Cardiac fibroblast (primary cell): Measurements from ENCODE around the gene DHRSX.

Experiments
- DNase-seq, 2 donors: peaks; one replicate each; pipeline versions ENCODE4 v3.0.0 to v3.0.0-alpha.2; 2010; ENCODE audit warnings: low read depth in 2 of 2
- H3K4me3 ChIP-seq, 2 donors: replicated peaks in 1 of 2; 1 replicate in 1 of 2; 2 replicates in 1 of 2; pipeline ENCODE4 v1.5.1; 2011; ENCODE audit warnings: low read depth in 2 of 2, low read length in 2 of 2, mild to moderate bottlenecking in 2 of 2, moderate library complexity in 1 of 2
- TF ChIP-seq, protein P1 (sequence below): IDR thresholded peaks from one replicate; pipeline ENCODE4 v1.5.1; 2011; ENCODE audit warnings: low read depth, mild to moderate bottlenecking, low read length, inconsistent platforms

The DHRSX gene

GRCh38 chrX:2498781-2499302 lies 1.9 kb downstream of the DHRSX start:
- DNase-seq, result peak; percentile 33 to 38
- TF ChIP-seq, protein P1, sequence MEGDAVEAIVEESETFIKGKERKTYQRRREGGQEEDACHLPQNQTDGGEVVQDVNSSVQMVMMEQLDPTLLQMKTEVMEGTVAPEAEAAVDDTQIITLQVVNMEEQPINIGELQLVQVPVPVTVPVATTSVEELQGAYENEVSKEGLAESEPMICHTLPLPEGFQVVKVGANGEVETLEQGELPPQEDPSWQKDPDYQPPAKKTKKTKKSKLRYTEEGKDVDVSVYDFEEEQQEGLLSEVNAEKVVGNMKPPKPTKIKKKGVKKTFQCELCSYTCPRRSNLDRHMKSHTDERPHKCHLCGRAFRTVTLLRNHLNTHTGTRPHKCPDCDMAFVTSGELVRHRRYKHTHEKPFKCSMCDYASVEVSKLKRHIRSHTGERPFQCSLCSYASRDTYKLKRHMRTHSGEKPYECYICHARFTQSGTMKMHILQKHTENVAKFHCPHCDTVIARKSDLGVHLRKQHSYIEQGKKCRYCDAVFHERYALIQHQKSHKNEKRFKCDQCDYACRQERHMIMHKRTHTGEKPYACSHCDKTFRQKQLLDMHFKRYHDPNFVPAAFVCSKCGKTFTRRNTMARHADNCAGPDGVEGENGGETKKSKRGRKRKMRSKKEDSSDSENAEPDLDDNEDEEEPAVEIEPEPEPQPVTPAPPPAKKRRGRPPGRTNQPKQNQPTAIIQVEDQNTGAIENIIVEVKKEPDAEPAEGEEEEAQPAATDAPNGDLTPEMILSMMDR, result no peak
- peak overlapping the region; percentile 17 to 78 for H3K4me3 ChIP-seq

DNA sequence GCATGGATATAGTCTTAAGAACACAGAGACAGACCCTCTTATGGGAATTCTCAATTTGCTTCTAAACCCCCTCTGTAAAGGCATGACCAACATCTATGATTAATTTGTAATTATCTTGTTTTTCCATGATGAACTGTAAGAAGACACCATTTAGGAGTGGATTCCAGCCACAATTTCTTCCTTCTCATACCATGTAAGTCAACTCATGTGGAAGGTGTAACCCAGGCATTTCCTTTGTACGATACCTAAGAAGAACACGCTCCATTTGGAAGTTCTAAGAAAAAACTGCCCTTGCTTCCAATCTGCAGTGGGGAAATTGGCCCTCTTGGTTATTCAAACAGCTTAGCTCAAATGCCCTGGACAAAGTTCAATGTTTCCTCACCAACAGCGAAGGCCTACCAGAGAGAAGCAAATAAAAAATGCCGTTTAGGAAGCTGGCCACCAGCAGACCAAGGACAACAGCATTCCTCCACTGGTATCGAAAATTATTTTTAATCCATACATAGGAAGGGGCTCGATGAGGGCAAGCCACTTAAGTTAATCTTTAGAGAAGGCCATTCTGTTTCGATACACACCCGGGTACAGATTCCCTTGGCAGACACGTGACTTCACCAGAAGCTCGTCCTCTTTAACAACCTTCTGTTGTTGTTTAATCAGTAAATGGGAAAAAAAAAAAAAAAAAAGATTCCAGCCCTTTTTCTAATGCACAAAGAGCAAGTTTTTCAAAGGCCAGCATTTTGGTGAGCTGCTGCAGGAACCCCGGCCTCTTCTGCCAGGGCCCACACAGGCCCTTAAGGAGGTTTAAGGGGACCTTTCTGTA lies 2.6 kb downstream of the DHRSX start:
- H3K4me3 ChIP-seq, result peak overlapping the region; percentile 17 to 78
- peak; percentile 29 to 42 for DNase-seq
- TF ChIP-seq, protein P1, result no peak

DNA sequence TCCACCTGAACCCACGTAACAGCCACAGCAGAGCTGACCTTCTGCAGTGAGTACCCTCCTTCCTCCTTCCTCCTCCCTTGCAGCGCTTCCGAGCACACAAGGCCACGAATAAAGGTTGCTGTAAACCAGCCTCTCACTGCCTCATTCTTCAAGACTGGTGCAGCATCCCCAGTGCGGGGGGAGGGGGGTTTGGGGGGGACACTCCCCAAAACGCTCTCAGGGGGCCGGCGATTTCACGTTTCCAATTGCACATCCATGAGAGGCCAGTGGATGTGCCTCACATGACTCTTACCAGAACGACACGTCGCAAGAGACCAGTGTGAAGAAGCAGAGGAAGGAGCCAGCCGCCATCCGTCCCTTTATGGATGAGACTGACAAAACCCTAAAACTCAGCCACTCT lies 5.2 kb downstream of the DHRSX start:
- H3K4me3 ChIP-seq, result no peak overlapping the region
- no peak for DNase-seq
- TF ChIP-seq, protein P1, result no peak

DNA sequence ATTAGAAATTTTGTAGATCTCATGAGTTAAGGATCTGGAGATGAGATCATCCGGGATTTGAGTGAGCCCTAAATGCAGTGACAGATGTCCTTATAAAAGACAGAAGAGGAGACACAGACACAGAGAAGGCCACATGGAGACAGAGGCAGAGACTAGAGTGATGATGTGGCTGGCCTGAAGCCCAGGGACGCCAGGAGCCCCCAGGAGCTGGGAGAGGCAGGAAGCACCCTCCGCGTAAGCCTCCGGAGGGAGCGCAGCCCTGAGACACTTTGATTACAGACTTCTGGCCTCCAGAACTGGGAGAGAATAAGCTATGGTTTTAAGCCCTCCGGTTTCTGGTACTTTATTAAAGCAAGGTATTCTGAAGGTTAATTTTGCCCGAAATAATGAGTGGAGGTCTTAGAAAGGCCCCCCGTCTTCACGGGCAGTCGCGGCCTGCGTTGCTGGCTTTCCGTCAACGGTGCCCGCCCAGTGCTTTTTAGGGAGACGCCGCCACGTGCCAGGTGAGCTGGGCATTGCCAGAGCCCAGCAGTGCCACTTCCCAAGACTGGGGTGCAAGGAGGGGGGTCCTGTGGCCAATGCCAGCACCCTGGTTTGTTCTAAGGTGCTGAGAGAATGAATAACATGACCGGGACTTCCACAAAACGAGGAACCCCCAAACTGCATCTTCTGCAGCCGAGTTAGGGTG lies 8.1 kb downstream of the DHRSX start:
- no peak for DNase-seq
- no peak overlapping the region for H3K4me3 ChIP-seq

GRCh38 chrX:2490634-2491033 lies 10.1 kb downstream of the DHRSX start:
- no peak overlapping the region for H3K4me3 ChIP-seq
- TF ChIP-seq, protein P1, result no peak
- DNase-seq, result no peak

More for the DNA sequence above, 8.1 kb downstream of the DHRSX start:
- TF ChIP-seq, protein P1, result no peak

DNA sequence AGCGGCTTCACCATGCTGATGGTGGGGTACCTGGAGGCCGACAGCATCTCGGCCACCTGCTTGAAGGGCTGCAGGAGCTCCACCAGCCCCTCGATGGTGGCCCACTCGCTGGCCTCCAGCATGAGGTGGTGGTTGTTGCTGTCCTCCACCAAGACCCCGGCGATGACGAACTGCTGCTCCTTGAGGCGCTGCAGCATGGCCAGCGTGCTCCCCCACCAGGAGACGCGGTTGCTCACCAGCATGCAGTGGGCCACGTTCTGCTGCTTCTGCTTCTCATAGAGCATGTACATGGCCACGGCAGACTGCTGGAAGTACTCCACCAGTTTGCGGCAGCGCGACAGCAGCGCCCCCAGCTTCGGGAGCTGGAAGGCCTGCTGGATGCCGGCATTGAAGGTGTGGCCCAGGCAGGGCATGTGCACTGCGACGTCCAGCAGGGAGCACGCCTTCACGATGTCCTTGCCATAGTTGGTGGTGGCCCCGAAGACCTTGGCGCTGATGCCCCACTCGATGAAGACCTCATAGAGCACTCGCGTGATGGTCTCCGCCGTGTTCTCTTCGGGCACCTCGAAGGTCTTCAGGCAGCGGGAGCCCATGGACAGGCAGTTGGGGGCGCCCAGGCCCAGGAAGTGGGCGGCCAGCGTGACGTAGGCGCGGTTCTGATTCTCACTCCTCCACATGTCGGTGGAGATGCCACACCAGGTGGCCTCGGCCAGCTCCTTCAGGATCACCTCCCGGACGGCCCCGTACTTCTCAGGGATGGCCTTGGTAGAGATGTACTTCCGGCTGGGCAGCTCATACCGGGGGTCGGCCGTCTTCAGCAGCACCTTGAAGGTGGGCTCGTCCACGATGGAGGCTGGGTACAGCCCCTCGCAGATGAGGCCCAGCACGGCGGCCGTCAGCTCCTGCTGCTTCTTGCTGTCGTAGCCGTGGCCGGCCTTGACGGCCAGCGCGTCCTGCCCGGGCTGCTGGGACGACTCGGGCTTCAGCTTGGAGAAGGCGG lies 11.0 kb downstream of the DHRSX start:
- DNase-seq, result no peak
- H3K4me3 ChIP-seq, result no peak overlapping the region
- TF ChIP-seq, protein P1, result no peak
